ENCODE measurements around the gene OPA3.

OPA3 gene

GRCh38 chr19:45556835-45557234 is 27.8 kb downstream of the OPA3 start:
- H3K27me3 ChIP-seq (ENCODE audit: control insufficient read depth in 1 of 2, insufficient read depth in 2 of 2, low read length in 2 of 2) = no peaks in the 10 kb centered on the region
- no peak overlapping the region for H3K4me3 ChIP-seq (ENCODE audit: low read depth in 1 of 2, low read length in 2 of 2)
- H3K9me3 ChIP-seq (ENCODE audit: low read length) = no peaks in the 10 kb centered on the region
- no peaks in the 10 kb centered on the region for H3K4me1 ChIP-seq (ENCODE audit: insufficient read depth, low read length)
- no peak overlapping the region for H3K9ac ChIP-seq (ENCODE audit: low read length)
- no peak overlapping the region for H3K27ac ChIP-seq (ENCODE audit: low read depth, low read length)
- H3K36me3 ChIP-seq (ENCODE audit: insufficient read depth, low read length) = no peaks in the 10 kb centered on the region

GRCh38 chr19:45554481-45554880 is 30.1 kb downstream of the OPA3 start:
- Histone ChIP-seq H3K9ac (ENCODE audit: low read length) (no peak overlapping the region), H3K9me3 (ENCODE audit: low read length) (no peaks in the 10 kb centered on the region), H3K27ac (ENCODE audit: low read depth, low read length) (no peak overlapping the region), H3K4me1 (ENCODE audit: insufficient read depth, low read length) (no peaks in the 10 kb centered on the region), H3K4me3 (ENCODE audit: low read depth in 1 of 2, low read length in 2 of 2) (no peak overlapping the region), H3K27me3 (ENCODE audit: control insufficient read depth in 1 of 2, insufficient read depth in 2 of 2, low read length in 2 of 2) (no peaks in the 10 kb centered on the region), H3K36me3 (ENCODE audit: insufficient read depth, low read length) (no peaks in the 10 kb centered on the region)

DNA sequence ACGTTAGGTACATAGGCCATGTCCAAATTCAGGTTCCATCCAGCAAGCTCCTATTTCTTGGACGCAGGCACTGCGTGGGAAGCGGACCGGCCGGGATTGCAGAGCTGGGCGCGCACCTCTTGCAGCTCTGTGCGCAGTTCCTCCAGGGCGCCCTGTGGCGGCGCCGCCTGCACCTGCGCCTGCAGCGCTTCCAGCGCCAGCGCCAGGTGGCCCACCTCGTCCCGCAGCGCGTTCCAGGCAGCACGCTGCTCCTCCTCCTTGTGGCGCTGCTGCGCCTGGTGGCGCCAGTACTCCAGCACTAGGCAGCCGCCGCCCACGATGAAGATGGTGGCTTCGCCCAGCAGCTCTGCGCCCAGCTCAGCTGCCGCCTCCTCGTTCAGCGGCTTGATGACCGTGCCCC is 31.1 kb downstream of the OPA3 start:
- H3K27me3 ChIP-seq (ENCODE audit: control insufficient read depth in 1 of 2, insufficient read depth in 2 of 2, low read length in 2 of 2) = no peaks in the 10 kb centered on the region
- H3K27ac ChIP-seq (ENCODE audit: low read depth, low read length) = no peak overlapping the region
- H3K36me3 ChIP-seq (ENCODE audit: insufficient read depth, low read length) = no peaks in the 10 kb centered on the region
- H3K9ac ChIP-seq (ENCODE audit: low read length) = no peak overlapping the region
- no peaks in the 10 kb centered on the region for H3K9me3 ChIP-seq (ENCODE audit: low read length)
- no peak overlapping the region for H3K4me3 ChIP-seq (ENCODE audit: low read depth in 1 of 2, low read length in 2 of 2)
- H3K4me1 ChIP-seq (ENCODE audit: insufficient read depth, low read length) = no peaks in the 10 kb centered on the region

DNA sequence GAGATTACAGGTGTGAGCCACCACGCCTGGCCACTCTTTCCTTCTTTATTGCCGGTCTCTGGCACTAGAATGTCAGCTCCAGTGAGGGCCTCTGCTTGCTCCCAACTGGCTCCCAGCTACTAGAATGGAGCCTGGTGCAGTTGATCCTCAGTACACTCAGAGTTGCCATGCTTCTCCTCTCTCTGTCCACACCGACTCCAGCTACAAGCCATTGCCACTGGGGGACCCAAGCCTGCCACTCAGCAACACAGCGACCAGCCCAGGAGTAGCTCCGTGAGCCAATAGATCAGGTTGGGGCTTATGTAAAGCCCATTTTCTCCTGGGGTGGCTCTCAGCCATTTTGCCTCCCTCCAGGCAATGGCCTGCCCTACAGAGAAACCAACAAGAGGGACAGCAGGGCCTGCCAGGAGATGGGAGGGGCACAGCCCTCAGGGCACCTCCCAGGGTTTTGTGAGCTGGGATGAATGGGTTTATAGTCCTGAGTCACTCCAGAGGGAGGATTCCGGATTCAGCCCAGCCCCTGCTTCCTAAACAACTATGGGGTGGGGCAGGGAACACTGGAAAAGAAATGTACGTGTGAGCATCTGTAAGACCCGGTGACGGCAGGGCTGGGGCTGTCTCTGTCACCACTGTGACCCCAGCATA is 36.5 kb downstream of the OPA3 start:
- H3K4me3 ChIP-seq (ENCODE audit: low read depth in 1 of 2, low read length in 2 of 2) = no peak overlapping the region
- H3K9ac ChIP-seq (ENCODE audit: low read length) = no peak overlapping the region
- H3K36me3 ChIP-seq (ENCODE audit: insufficient read depth, low read length) = no peaks in the 10 kb centered on the region
- H3K27ac ChIP-seq (ENCODE audit: low read depth, low read length) = no peak overlapping the region
- no peaks in the 10 kb centered on the region for H3K9me3 ChIP-seq (ENCODE audit: low read length)
- no peaks in the 10 kb centered on the region for H3K4me1 ChIP-seq (ENCODE audit: insufficient read depth, low read length)
- H3K27me3 ChIP-seq (ENCODE audit: control insufficient read depth in 1 of 2, insufficient read depth in 2 of 2, low read length in 2 of 2) = no peaks in the 10 kb centered on the region

- Histone ChIP-seq H3K9ac (ENCODE audit: low read length) (no peak overlapping the region), H3K27ac (ENCODE audit: low read depth, low read length) (no peak overlapping the region), H3K4me1 (ENCODE audit: insufficient read depth, low read length) (no peaks in the 10 kb centered on the region), H3K9me3 (ENCODE audit: low read length) (no peaks in the 10 kb centered on the region), H3K36me3 (ENCODE audit: insufficient read depth, low read length) (no peaks in the 10 kb centered on the region), H3K27me3 (ENCODE audit: control insufficient read depth in 1 of 2, insufficient read depth in 2 of 2, low read length in 2 of 2) (no peaks in the 10 kb centered on the region), H3K4me3 (ENCODE audit: low read depth in 1 of 2, low read length in 2 of 2) (no peak overlapping the region)
Measured at GRCh38 chr19:45547211-45547770, 37.3 kb downstream of the OPA3 start.

GRCh38 chr19:45542234-45542668 is 42.4 kb downstream of the OPA3 start:
- Histone ChIP-seq H3K4me1 (ENCODE audit: insufficient read depth, low read length) (no peaks in the 10 kb centered on the region), H3K4me3 (ENCODE audit: low read depth in 1 of 2, low read length in 2 of 2) (no peak overlapping the region), H3K9me3 (ENCODE audit: low read length) (no peaks in the 10 kb centered on the region), H3K36me3 (ENCODE audit: insufficient read depth, low read length) (no peaks in the 10 kb centered on the region), H3K27me3 (ENCODE audit: control insufficient read depth in 1 of 2, insufficient read depth in 2 of 2, low read length in 2 of 2) (no peaks in the 10 kb centered on the region), H3K27ac (ENCODE audit: low read depth, low read length) (no peak overlapping the region), H3K9ac (ENCODE audit: low read length) (no peak overlapping the region)

DNA sequence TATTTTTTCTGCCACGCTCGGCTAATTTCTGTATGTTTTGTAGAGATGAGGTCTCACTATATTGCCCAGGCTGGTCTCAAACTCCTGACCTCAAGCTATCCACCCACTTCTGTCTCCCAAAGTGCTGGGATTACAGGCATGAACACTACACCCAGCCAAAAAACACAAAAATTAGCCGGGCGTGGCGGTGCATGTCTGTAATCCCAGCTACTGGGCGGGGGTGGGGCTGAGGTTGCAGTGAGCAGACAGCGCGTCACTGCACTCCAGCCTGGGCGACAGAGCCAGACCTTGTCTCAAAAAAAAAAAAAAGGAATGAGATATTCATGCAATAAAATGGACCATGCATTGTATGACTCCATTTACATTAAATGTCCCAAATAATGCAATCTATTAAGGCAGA is 45.1 kb downstream of the OPA3 start:
- Histone ChIP-seq H3K27me3 (ENCODE audit: control insufficient read depth in 1 of 2, insufficient read depth in 2 of 2, low read length in 2 of 2) (no peaks in the 10 kb centered on the region), H3K4me3 (ENCODE audit: low read depth in 1 of 2, low read length in 2 of 2) (no peak overlapping the region), H3K27ac (ENCODE audit: low read depth, low read length) (no peak overlapping the region), H3K9me3 (ENCODE audit: low read length) (no peaks in the 10 kb centered on the region), H3K9ac (ENCODE audit: low read length) (no peak overlapping the region), H3K36me3 (ENCODE audit: insufficient read depth, low read length) (no peaks in the 10 kb centered on the region), H3K4me1 (ENCODE audit: insufficient read depth, low read length) (no peaks in the 10 kb centered on the region)

GRCh38 chr19:45531349-45531748 is 53.3 kb downstream of the OPA3 start:
- H3K9me3 ChIP-seq (ENCODE audit: low read length) = no peaks in the 10 kb centered on the region
- H3K36me3 ChIP-seq (ENCODE audit: insufficient read depth, low read length) = peaks cover 6% of the 10 kb centered on the region
- no peak overlapping the region for H3K27ac ChIP-seq (ENCODE audit: low read depth, low read length)
- H3K9ac ChIP-seq (ENCODE audit: low read length) = no peak overlapping the region
- H3K27me3 ChIP-seq (ENCODE audit: control insufficient read depth in 1 of 2, insufficient read depth in 2 of 2, low read length in 2 of 2) = no peaks in the 10 kb centered on the region
- H3K4me1 ChIP-seq (ENCODE audit: insufficient read depth, low read length) = peaks cover 15% of the 10 kb centered on the region
- no peak overlapping the region for H3K4me3 ChIP-seq (ENCODE audit: low read depth in 1 of 2, low read length in 2 of 2)

DNA sequence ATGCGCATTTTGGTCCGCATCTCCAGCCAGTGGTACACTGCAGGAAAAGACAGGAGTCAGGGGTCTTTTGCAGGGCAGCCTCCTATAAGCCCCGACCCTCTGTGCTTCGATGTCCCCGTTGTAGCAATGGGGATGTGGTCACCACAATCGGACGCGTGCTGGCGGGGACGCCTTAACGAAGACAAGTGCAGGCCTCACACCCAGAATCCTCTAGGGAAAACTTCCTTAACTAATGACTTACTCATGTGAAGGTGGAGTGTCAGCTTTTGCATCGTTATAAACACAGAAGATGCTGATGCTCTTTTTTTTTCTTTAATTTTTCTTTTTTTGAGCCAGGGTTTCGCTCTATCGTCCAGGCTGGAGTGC is 55.2 kb downstream of the OPA3 start:
- Histone ChIP-seq H3K9ac (ENCODE audit: low read length) (no peak overlapping the region), H3K27ac (ENCODE audit: low read depth, low read length) (no peak overlapping the region)

DNA sequence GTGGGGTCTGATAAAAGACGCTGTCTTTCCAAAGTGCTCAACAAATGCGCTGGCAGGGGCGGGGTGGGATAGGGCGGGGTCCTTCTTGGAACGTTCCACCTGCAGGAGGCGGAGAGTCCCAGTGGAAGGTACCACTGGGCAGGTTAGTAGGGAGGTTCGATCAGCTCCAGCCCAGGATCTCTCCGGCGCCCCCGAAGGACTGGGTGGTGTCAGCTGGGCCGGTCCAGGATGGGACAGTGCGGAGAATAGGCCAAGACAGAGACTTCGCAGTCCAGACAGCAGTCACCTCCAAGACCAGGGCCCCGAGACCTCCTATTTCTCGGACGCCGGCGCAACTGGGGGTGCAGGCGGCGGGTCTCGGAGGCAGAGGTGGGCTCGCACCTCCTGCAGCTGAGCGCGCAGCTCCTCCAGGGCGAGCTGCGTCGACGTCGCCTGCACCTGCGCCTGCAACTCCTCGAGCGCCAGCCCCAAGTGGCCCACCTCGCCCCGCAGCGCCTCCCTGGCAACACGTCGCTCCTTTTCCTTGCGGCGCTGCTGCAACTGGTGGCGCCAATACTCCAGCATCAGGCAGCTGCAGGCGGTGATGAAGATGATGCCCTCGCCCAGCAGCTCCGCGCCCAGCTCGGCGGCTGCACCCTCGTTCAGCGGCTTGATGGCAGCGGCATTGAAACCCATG is 55.7 kb downstream of the OPA3 start:
- H3K4me3 ChIP-seq (ENCODE audit: low read depth in 1 of 2, low read length in 2 of 2) = no peak overlapping the region
- peaks cover 28% of the 10 kb centered on the region for H3K36me3 ChIP-seq (ENCODE audit: insufficient read depth, low read length)
- H3K9me3 ChIP-seq (ENCODE audit: low read length) = no peaks in the 10 kb centered on the region
- H3K27ac ChIP-seq (ENCODE audit: low read depth, low read length) = no peak overlapping the region
- H3K9ac ChIP-seq (ENCODE audit: low read length) = no peak overlapping the region
- no peaks in the 10 kb centered on the region for H3K27me3 ChIP-seq (ENCODE audit: control insufficient read depth in 1 of 2, insufficient read depth in 2 of 2, low read length in 2 of 2)
- peaks cover 15% of the 10 kb centered on the region for H3K4me1 ChIP-seq (ENCODE audit: insufficient read depth, low read length)

More for the DNA sequence above, 55.2 kb downstream of the OPA3 start:
- H3K27me3 ChIP-seq (ENCODE audit: control insufficient read depth in 1 of 2, insufficient read depth in 2 of 2, low read length in 2 of 2) = no peaks in the 10 kb centered on the region
- no peaks in the 10 kb centered on the region for H3K9me3 ChIP-seq (ENCODE audit: low read length)
- H3K36me3 ChIP-seq (ENCODE audit: insufficient read depth, low read length) = peaks cover 23% of the 10 kb centered on the region
- peaks cover 15% of the 10 kb centered on the region for H3K4me1 ChIP-seq (ENCODE audit: insufficient read depth, low read length)
- H3K4me3 ChIP-seq (ENCODE audit: low read depth in 1 of 2, low read length in 2 of 2) = no peak overlapping the region

DNA sequence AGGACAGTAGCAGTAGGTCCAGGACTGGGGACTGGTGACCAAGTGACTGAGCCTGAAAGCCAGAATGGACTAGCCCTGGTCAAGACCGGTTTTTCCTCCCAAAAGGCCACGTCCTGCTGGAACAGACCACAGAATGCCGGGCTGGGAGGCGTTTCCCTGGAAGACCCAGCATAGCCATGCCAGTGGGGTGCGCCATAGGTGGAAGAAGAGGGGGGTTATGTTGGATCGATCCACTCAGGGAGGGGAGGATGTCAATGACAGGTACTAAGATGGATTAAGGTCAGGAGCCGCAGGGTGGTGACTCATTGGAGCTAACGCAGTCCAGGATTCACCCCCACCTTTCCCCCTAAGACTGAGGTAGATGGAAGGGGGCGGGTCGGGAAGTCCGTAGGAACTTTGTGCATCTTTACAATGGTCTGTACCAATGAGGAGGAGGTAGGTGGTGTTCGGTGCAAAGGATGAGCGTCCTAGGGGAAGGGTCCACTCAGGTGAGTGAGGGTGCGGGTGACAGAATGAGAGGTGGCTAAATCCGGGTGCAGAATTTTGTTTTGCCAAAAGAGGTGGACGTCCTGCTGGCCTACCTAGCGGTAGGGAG is 56.4 kb downstream of the OPA3 start:
- no peaks in the 10 kb centered on the region for H3K27me3 ChIP-seq (ENCODE audit: control insufficient read depth in 1 of 2, insufficient read depth in 2 of 2, low read length in 2 of 2)
- H3K4me3 ChIP-seq (ENCODE audit: low read depth in 1 of 2, low read length in 2 of 2) = no peak overlapping the region
- peaks cover 15% of the 10 kb centered on the region for H3K4me1 ChIP-seq (ENCODE audit: insufficient read depth, low read length)
- H3K9me3 ChIP-seq (ENCODE audit: low read length) = no peaks in the 10 kb centered on the region
- H3K36me3 ChIP-seq (ENCODE audit: insufficient read depth, low read length) = peaks cover 34% of the 10 kb centered on the region
- no peak overlapping the region for H3K9ac ChIP-seq (ENCODE audit: low read length)
- no peak overlapping the region for H3K27ac ChIP-seq (ENCODE audit: low read depth, low read length)
